HepG2 (cell line): ENCODE data around the gene KCTD15. TPM values are rescaled to one million over a fixed set of nuclear protein-coding genes. Genes with fewer than 3 reads are reported as not detected.
A peak's percentile ranks its signal among the peaks of the same experiment; 100 is the strongest.

Experiments used
- ATAC-seq: fragments of 200-7000 bp; cut with Tn5 transposase; 3 replicates; pipeline ENCODE4 v1.9.1; 2020; ENCODE audit warnings: mild to moderate bottlenecking, moderate library complexity
- BruUV-seq: library from RNA; stranded (reverse); fragments of 400-500 nt; replicated peaks from 2 replicates; lab custom pipeline; 2021; lab: Mats Ljungman, UMichigan
- CTCF ChIA-PET: fragments of 300-600 bp; formaldehyde crosslinking; extraction: SDS; loops from one replicate; lab custom pipeline; 2021; ENCODE audit warnings: low total read pairs, inconsistent platforms, low intra/inter-chr PET ratio; lab: Yijun Ruan, JAX
- POLR2A ChIA-PET: fragments of 350-600 bp; sonication (Branson Sonifier 250); formaldehyde crosslinking; loops from one replicate; lab custom pipeline; 2020; ENCODE audit warnings: antibody characterized with exemption, inconsistent platforms; lab: Yijun Ruan, JAX
- DNase-seq: peaks from one replicate; pipeline ENCODE4 v3.0.0-alpha.2; 2015; ENCODE audit warnings: low spot score
- FAIRE-seq: peaks from 3 replicates; lab custom pipeline; 2011; peaks lifted over from hg19 to GRCh38; lab: Jason Lieb, UNC
- H2AFZ ChIP-seq: one replicate; pipeline ENCODE4 v1.6.1; 2011; ENCODE audit warnings: low read length, inconsistent platforms
- H3K27ac ChIP-seq: fragments of 300-600 bp; 3 replicates; pipeline ENCODE4 v1.8.0; 2011; ENCODE audit warnings: mixed run types, mild to moderate bottlenecking, mixed read lengths, low read length, inconsistent platforms; ENCODE audit not compliant: insufficient read depth; ENCODE audit errors: extremely low read length
- H3K27me3 ChIP-seq, 2 experiments: fragments of 200-600 bp in 1 of 2; 2 replicates in 1 of 2; 3 replicates in 1 of 2; pipeline versions ENCODE4 v1.6.0 to v1.8.0; 2011; ENCODE audit warnings: low read length in 2 of 2, mild to moderate bottlenecking in 2 of 2, moderate library complexity in 2 of 2, inconsistent platforms in 1 of 2; ENCODE audit not compliant: insufficient read depth in 2 of 2, control insufficient read depth in 1 of 2
- H3K36me3 ChIP-seq, 2 experiments: fragments of 200-600 bp in 1 of 2; replicated peaks in 1 of 2; 2 replicates in 1 of 2; 3 replicates in 1 of 2; pipeline versions ENCODE4 v1.5.1 to v1.8.0; 2011; ENCODE audit warnings: low read length in 2 of 2, inconsistent platforms in 1 of 2; ENCODE audit not compliant: insufficient read depth in 2 of 2, control insufficient read depth in 1 of 2
- H3K4me1 ChIP-seq: 2 replicates; pipeline ENCODE4 v1.5.1; 2012; ENCODE audit warnings: low read length, inconsistent platforms; ENCODE audit not compliant: insufficient read depth
- H3K4me2 ChIP-seq: 2 replicates; pipeline ENCODE4 v1.6.0; 2011; ENCODE audit warnings: low read depth, low read length, inconsistent platforms
- H3K4me3 ChIP-seq, 3 experiments: fragments of 200-600 bp in 1 of 3; sonication (generic), shearing (Covaris generic) in 1 of 3; replicated peaks in 1 of 3; 2 replicates each; pipeline ENCODE4 v1.5.1; 2011 to 2016; ENCODE audit warnings: low read length in 3 of 3, inconsistent platforms in 2 of 3, low read depth in 2 of 3, mild to moderate bottlenecking in 2 of 3, control low read depth in 1 of 3, mixed read lengths in 1 of 3; ENCODE audit not compliant: insufficient read depth in 1 of 3
- H3K79me2 ChIP-seq: one replicate; pipeline ENCODE4 v1.6.1; 2011; ENCODE audit warnings: low read length, inconsistent platforms; ENCODE audit not compliant: insufficient read depth
- H3K9ac ChIP-seq: 2 replicates; pipeline ENCODE4 v1.6.0; 2011; ENCODE audit warnings: mild to moderate bottlenecking, low read depth, low read length, inconsistent platforms; ENCODE audit not compliant: insufficient read depth
- H3K9me3 ChIP-seq: 2 replicates; pipeline ENCODE4 v1.5.1; 2012; ENCODE audit warnings: mild to moderate bottlenecking, low read length
- H4K20me1 ChIP-seq: 2 replicates; pipeline ENCODE4 v1.6.0; 2011; ENCODE audit warnings: inconsistent platforms, mild to moderate bottlenecking, low read length, moderate library complexity; ENCODE audit not compliant: insufficient read depth
- DNMT3B ChIP-seq: conservative IDR thresholded peaks from 2 replicates; pipeline ENCODE4 v1.6.1; 2016; ENCODE audit warnings: missing biosample characterization, control low read depth
- PTBP1 ChIP-seq: fragments of 200-400 bp; formaldehyde crosslinking; IDR thresholded peaks from 2 replicates; pipeline ENCODE4 v1.6.1; 2018; ENCODE audit warnings: low read length, low read depth; ENCODE audit not compliant: poor library complexity, severe bottlenecking
- SMARCC2 ChIP-seq: fragments of 450-650 bp; IDR thresholded peaks from 2 replicates; pipeline ENCODE4 v1.6.1; 2017; ENCODE audit warnings: antibody characterized with exemption, mild to moderate bottlenecking
- ZKSCAN5 ChIP-seq: sonication (generic); formaldehyde crosslinking; IDR thresholded peaks from 2 replicates; pipeline ENCODE4 v1.5.1; 2020; ENCODE audit warnings: mild to moderate bottlenecking, missing genetic modification reagents
- ZNF724P ChIP-seq: sonication (generic); formaldehyde crosslinking; IDR thresholded peaks from 2 replicates; pipeline ENCODE4 v1.8.0; 2022; ENCODE audit warnings: missing genetic modification reagents, borderline replicate concordance
- ZNF841 ChIP-seq: sonication (generic); formaldehyde crosslinking; IDR thresholded peaks from 2 replicates; pipeline ENCODE4 v1.8.1; 2023; ENCODE audit warnings: missing genetic modification reagents, borderline replicate concordance
- WGBS: methylation state at CpG from one replicate; pipeline ENCODE4 v1.1.6; 2017; ENCODE audit warnings: low lambda C conversion rate; 5-methylcytosine and 5-hydroxymethylcytosine counted together
- in situ Hi-C: cut with HindIII; loops from 2 replicates; pipeline ENCODE4 v1.10.0; 2017; ENCODE audit warnings: low pct_unique_long_range_greater_than_20kb; ENCODE audit not compliant: extremely low pct_ligation_motif_present
- intact Hi-C: fragments of 100-400 bp; cut with micrococcal nuclease; formaldehyde crosslinking; loops from one replicate; pipeline ENCODE4 v1.10.0; 2022; ENCODE audit not compliant: unreplicated experiment
- polyA plus RNA-seq, 8 experiments: library from polyadenylated mRNA; depleted of rRNA in 3 of 8; stranded (reverse) in 7 of 8; unstranded in 1 of 8; fragments of >200 nt; fragmentation: Illumina TruSeq in 4 of 8; extraction: Trizol in 4 of 8; gene quantifications; 2 replicates each; pipeline versions ENCODE4 v1.2.1 to v1.2.3, GENCODE V29; 2011 to 2016; ENCODE audit warnings: low read depth in 4 of 8, missing spikeins in 1 of 8, mixed read lengths in 1 of 8; ENCODE audit not compliant: insufficient read depth in 1 of 8
- total RNA-seq, 5 experiments: library from RNA; depleted of rRNA; stranded (reverse); fragments of >200 nt; fragmentation: Illumina TruSeq; extraction: Trizol; gene quantifications; 2 replicates each; pipeline ENCODE4 v1.2.3, GENCODE V29; 2016; ENCODE audit warnings: low read depth in 1 of 5
- TF ChIP-seq, protein P1 (sequence below): IDR thresholded peaks from 2 replicates; pipeline ENCODE4 v1.6.1; 2016

The KCTD15 gene
- total and polyA plus RNA-seq, 2 of the 13 experiments (the other 11 are each of a cell fraction or from before 2014, with no cell fraction given): 13.2 to 16.7 TPM

DNA sequence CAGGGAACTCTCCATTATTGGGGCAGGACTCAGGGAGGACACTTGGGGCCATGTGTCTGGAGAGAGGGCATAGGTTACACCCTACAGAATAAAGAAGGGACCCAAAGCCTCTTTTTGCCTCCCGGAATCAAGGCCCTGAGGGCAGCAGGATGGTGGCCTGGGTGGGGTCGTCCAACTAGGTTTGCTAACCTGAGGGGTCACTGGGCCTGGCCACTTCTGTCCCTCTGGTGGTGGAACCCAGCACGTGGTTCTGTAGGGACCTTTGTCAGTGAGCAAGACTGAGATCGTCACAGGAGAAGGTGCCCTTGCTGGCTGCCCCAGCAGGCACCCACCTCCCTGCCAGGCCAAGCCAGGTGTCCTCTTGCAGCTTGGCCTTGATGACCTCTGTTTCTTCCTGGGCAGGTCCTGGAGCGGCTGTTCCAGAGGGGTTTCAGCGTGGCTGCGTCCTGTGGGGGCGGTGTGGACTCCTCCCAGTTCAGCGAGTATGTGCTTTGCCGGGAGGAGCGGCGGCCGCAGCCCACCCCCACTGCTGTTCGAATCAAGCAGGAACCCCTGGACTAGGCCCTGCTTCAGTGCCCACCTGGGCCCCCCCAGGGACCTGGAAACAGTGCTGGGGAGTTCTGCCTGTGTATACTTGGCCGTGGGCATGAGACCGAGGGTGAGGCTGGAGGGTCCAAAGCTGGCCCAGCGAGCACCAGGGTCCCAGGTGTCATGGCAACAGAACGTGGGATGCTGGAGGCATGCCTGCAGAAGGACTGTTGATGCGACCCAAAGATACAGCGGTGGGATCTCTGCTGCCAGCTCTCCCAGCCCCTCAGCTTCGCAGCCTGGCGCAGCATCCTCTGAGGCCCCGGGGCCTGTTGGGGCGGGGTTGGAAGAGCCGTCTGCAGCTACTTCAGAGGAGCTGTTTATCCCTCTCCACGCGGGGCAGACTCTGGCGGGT is 16.0 kb downstream of the KCTD15 start:
- Histone ChIP-seq H3K4me2 (no peak overlapping the region), H3K9me3 (no peaks in the 10 kb centered on the region), H2AFZ (no peak overlapping the region), H3K27ac (no peak overlapping the region), H3K9ac (no peak overlapping the region), H3K79me2 (no peaks in the 10 kb centered on the region), H3K4me1 (no peaks in the 10 kb centered on the region), H3K27me3 (no peaks in the 10 kb centered on the region), H4K20me1 (no peaks in the 10 kb centered on the region), H3K4me3 (no peak overlapping the region), H3K36me3 (peaks cover 9 to 20% of the 10 kb centered on the region in 2 experiments; a peak in 4 of 5 replicates)
- DNase-seq (no peak), ATAC-seq (peak; percentile 32; the same call in 2 of the 3 replicates), FAIRE-seq (no peak)
- no TSS peak for BruUV-seq
- TF ChIP-seq ZKSCAN5 (CRISPR knock-in tag): no peak
- TF ChIP-seq DNMT3B (CRISPR knock-in tag): no peak
- TF ChIP-seq PTBP1: no peak
- TF ChIP-seq SMARCC2: no peak
- TF ChIP-seq, protein P1, sequence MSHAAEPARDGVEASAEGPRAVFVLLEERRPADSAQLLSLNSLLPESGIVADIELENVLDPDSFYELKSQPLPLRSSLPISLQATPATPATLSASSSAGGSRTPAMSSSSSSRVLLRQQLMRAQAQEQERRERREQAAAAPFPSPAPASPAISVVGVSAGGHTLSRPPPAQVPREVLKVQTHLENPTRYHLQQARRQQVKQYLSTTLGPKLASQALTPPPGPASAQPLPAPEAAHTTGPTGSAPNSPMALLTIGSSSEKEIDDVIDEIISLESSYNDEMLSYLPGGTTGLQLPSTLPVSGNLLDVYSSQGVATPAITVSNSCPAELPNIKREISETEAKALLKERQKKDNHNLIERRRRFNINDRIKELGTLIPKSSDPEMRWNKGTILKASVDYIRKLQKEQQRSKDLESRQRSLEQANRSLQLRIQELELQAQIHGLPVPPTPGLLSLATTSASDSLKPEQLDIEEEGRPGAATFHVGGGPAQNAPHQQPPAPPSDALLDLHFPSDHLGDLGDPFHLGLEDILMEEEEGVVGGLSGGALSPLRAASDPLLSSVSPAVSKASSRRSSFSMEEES (CRISPR knock-in tag): no peak
- no peak for TF ChIP-seq ZNF724P
- TF ChIP-seq ZNF841 (CRISPR knock-in tag): no peak
- ChIA-PET CTCF (no interaction called here), POLR2A (interaction anchor here (1.1 kb wide), 1 partner anchor 16 kb away, joined by 3 read pairs; the partner anchor contains the start of gene KCTD15)
- intact Hi-C loops: no loop called here
- in situ Hi-C loops: no loop called here
- 80% methylated on average over 2 of the region's 28 CpGs for WGBS
